IMR-90 (cell line): Measurements from ENCODE around the gene RMI2. TPM values are rescaled to one million over a fixed set of nuclear protein-coding genes. Genes with fewer than 3 reads are reported as not detected.

ENCODE experiments used
- ATAC-seq: fragments of 200-7000 bp; cut with Tn5 transposase; 2 replicates; pipeline ENCODE4 v1.9.1; 2020; ENCODE audit warnings: low read depth, mild to moderate bottlenecking, moderate library complexity
- BruUV-seq: library from RNA; stranded (reverse); fragments of 400-500 nt; replicated peaks from 2 replicates; lab custom pipeline; 2021; lab: Mats Ljungman, UMichigan
- CTCF ChIA-PET: fragments of 300-600 bp; formaldehyde crosslinking; extraction: SDS; loops from one replicate; lab custom pipeline; 2021; ENCODE audit warnings: antibody characterized with exemption; lab: Yijun Ruan, JAX
- POLR2A ChIA-PET: fragments of 300-600 bp; sonication (Branson Sonifier 250); formaldehyde crosslinking; loops from one replicate; lab custom pipeline; 2022; ENCODE audit warnings: antibody characterized with exemption; ENCODE audit not compliant: unreplicated experiment; lab: Charles Lee
- DNase-seq: peaks from one replicate; pipeline ENCODE4 v3.0.0; 2013
- H2AFZ ChIP-seq: replicated peaks from 2 replicates; pipeline ENCODE3; 2013; ENCODE audit warnings: low read length, mild to moderate bottlenecking; ENCODE audit not compliant: poor library complexity
- H2AK5ac ChIP-seq: 2 replicates; pipeline ENCODE4 v1.6.1; 2013; ENCODE audit warnings: low read depth, low read length, inconsistent platforms
- H2AK9ac ChIP-seq: replicated peaks from 2 replicates; pipeline ENCODE3; 2013; ENCODE audit warnings: mild to moderate bottlenecking, low read depth, low read length, moderate library complexity; ENCODE audit not compliant: poor library complexity
- H2BK120ac ChIP-seq: 2 replicates; pipeline ENCODE4 v1.6.1; 2013; ENCODE audit warnings: low read depth, low read length, inconsistent platforms
- H2BK15ac ChIP-seq: 3 replicates; pipeline ENCODE4 v1.6.1; 2013; ENCODE audit warnings: low read depth, low read length, inconsistent platforms
- H2BK20ac ChIP-seq: 2 replicates; pipeline ENCODE4 v1.6.1; 2013; ENCODE audit warnings: low read depth, mild to moderate bottlenecking, inconsistent platforms, low read length, moderate library complexity
- H2BK5ac ChIP-seq: 2 replicates; pipeline ENCODE4 v1.6.1; 2013; ENCODE audit warnings: mild to moderate bottlenecking, low read depth, low read length, inconsistent platforms; ENCODE audit not compliant: poor library complexity, severe bottlenecking
- H3K14ac ChIP-seq: replicated peaks from 2 replicates; pipeline ENCODE4 v1.6.1; 2013; ENCODE audit warnings: low read depth, low read length, inconsistent platforms
- H3K18ac ChIP-seq: 2 replicates; pipeline ENCODE4 v1.6.1; 2013; ENCODE audit warnings: low read depth, low read length, control low read depth
- H3K23ac ChIP-seq: 2 replicates; pipeline ENCODE4 v1.6.1; 2013; ENCODE audit warnings: low read depth, low read length, inconsistent platforms
- H3K27ac ChIP-seq: 2 replicates; pipeline ENCODE4 v1.5.1; 2013; ENCODE audit warnings: mild to moderate bottlenecking, control low read depth, low read length; ENCODE audit not compliant: insufficient read depth
- H3K27me3 ChIP-seq: 2 replicates; pipeline ENCODE4 v1.6.1; 2013; ENCODE audit warnings: low read length; ENCODE audit not compliant: control insufficient read depth, insufficient read depth
- H3K36me3 ChIP-seq: 2 replicates; pipeline ENCODE4 v1.6.1; 2013; ENCODE audit warnings: low read length, mixed read lengths; ENCODE audit not compliant: control insufficient read depth, insufficient read depth
- H3K4ac ChIP-seq: 2 replicates; pipeline ENCODE4 v1.6.1; 2013; ENCODE audit warnings: low read depth, low read length, inconsistent platforms
- H3K4me1 ChIP-seq: 2 replicates; pipeline ENCODE4 v1.6.1; 2013; ENCODE audit warnings: low read length, mixed read lengths; ENCODE audit not compliant: control insufficient read depth, insufficient read depth
- H3K4me2 ChIP-seq: 2 replicates; pipeline ENCODE4 v1.6.1; 2013; ENCODE audit warnings: low read depth, mild to moderate bottlenecking, control low read depth, low read length, moderate library complexity
- H3K4me3 ChIP-seq: 2 replicates; pipeline ENCODE4 v1.5.1; 2013; ENCODE audit warnings: low read depth, mild to moderate bottlenecking, control low read depth, low read length, moderate library complexity; ENCODE audit not compliant: insufficient read depth
- H3K56ac ChIP-seq: 2 replicates; pipeline ENCODE4 v1.6.1; 2013; ENCODE audit warnings: low read length, inconsistent platforms; ENCODE audit not compliant: insufficient read depth; ENCODE audit errors: extremely low read depth
- H3K79me1 ChIP-seq, 2 experiments: 2 replicates each; pipeline ENCODE4 v1.6.1; 2013; ENCODE audit warnings: low read length in 2 of 2, inconsistent platforms in 1 of 2, low read depth in 1 of 2
- H3K9ac ChIP-seq: 2 replicates; pipeline ENCODE4 v1.6.1; 2013; ENCODE audit warnings: low read depth, low read length, control low read depth
- H3K9me1 ChIP-seq: 2 replicates; pipeline ENCODE4 v1.6.1; 2013; ENCODE audit warnings: low read length, inconsistent platforms; ENCODE audit not compliant: insufficient read depth
- H3K9me3 ChIP-seq: 2 replicates; pipeline ENCODE4 v1.6.1; 2013; ENCODE audit warnings: low read length; ENCODE audit not compliant: control insufficient read depth, insufficient read depth
- H4K20me1 ChIP-seq: 2 replicates; pipeline ENCODE4 v1.6.1; 2013; ENCODE audit warnings: low read length, inconsistent platforms; ENCODE audit not compliant: insufficient read depth
- H4K5ac ChIP-seq: 2 replicates; pipeline ENCODE4 v1.6.1; 2013; ENCODE audit warnings: mild to moderate bottlenecking, low read depth, low read length, control low read depth
- H4K8ac ChIP-seq, 2 experiments: 2 replicates each; pipeline ENCODE4 v1.6.1; 2013; ENCODE audit warnings: low read depth in 2 of 2, low read length in 2 of 2, control low read depth in 1 of 2, inconsistent platforms in 1 of 2
- H4K91ac ChIP-seq: 2 replicates; pipeline ENCODE4 v1.6.1; 2013; ENCODE audit warnings: low read depth, low read length, inconsistent platforms; ENCODE audit not compliant: insufficient read depth
- BHLHE40 ChIP-seq: fragments of 150-350 bp; IDR thresholded peaks from 2 replicates; pipeline ENCODE4 v1.6.1; 2016; ENCODE audit warnings: mild to moderate bottlenecking, low read depth, low read length
- CEBPB ChIP-seq: IDR thresholded peaks from 2 replicates; pipeline ENCODE4 v1.6.1; 2012; ENCODE audit warnings: low read depth, low read length, improper control_type of control experiment
- CHD1 ChIP-seq: IDR thresholded peaks from 2 replicates; pipeline ENCODE4 v1.6.1; 2012; ENCODE audit warnings: low read depth, low read length, improper control_type of control experiment
- CTCF ChIP-seq: conservative IDR thresholded peaks from 2 replicates; pipeline ENCODE4 v1.5.1; 2012; ENCODE audit warnings: mild to moderate bottlenecking, low read depth, low read length, improper control_type of control experiment
- ELK1 ChIP-seq: fragments of 150-350 bp; IDR thresholded peaks from 2 replicates; pipeline ENCODE4 v1.6.1; 2016; ENCODE audit warnings: low read depth, mild to moderate bottlenecking, low read length, moderate library complexity, borderline replicate concordance
- FOS ChIP-seq: fragments of 150-350 bp; IDR thresholded peaks from 2 replicates; pipeline ENCODE4 v1.6.1; 2016; ENCODE audit warnings: low read depth, low read length
- MAFK ChIP-seq: IDR thresholded peaks from 2 replicates; pipeline ENCODE4 v1.6.1; 2012; ENCODE audit warnings: low read depth, low read length, improper control_type of control experiment
- MAZ ChIP-seq: IDR thresholded peaks from 2 replicates; pipeline ENCODE4 v1.6.1; 2012; ENCODE audit warnings: low read depth, mild to moderate bottlenecking, low read length, improper control_type of control experiment, moderate library complexity, borderline replicate concordance
- MXI1 ChIP-seq: IDR thresholded peaks from 2 replicates; pipeline ENCODE4 v1.6.1; 2012; ENCODE audit warnings: low read depth, mild to moderate bottlenecking, low read length, moderate library complexity, borderline replicate concordance
- POLR2A ChIP-seq: IDR thresholded peaks from 2 replicates; pipeline ENCODE4 v1.6.1; 2012; ENCODE audit warnings: mild to moderate bottlenecking, low read depth, low read length
- RAD21 ChIP-seq: IDR thresholded peaks from 2 replicates; pipeline ENCODE4 v1.6.1; 2012; ENCODE audit warnings: low read length, improper control_type of control experiment
- RCOR1 ChIP-seq: IDR thresholded peaks from 2 replicates; pipeline ENCODE4 v1.6.1; 2012; ENCODE audit warnings: mild to moderate bottlenecking, low read length, improper control_type of control experiment; ENCODE audit not compliant: insufficient replicate concordance
- RFX5 ChIP-seq: IDR thresholded peaks from 2 replicates; pipeline ENCODE4 v1.8.0; 2012; ENCODE audit warnings: low read depth, mild to moderate bottlenecking, low read length, moderate library complexity
- SMC3 ChIP-seq: fragments of 150-350 bp; IDR thresholded peaks from 2 replicates; pipeline ENCODE4 v1.6.1; 2016; ENCODE audit warnings: low read depth, mild to moderate bottlenecking, antibody characterized with exemption, low read length, moderate library complexity
- USF2 ChIP-seq: fragments of 150-350 bp; IDR thresholded peaks from 2 replicates; pipeline ENCODE4 v1.6.1; 2017; ENCODE audit warnings: mild to moderate bottlenecking, antibody characterized with exemption, low read length, low read depth
- WGBS, 2 experiments: methylation state at CpG; one replicate each; pipeline versions ENCODE4 v1.1.5 to v1.1.7; 2013; ENCODE audit warnings: missing lambda C conversion rate in 2 of 2; ENCODE audit not compliant: insufficient read length in 1 of 2; ENCODE audit errors: extremely low coverage in 2 of 2; 5-methylcytosine and 5-hydroxymethylcytosine counted together
- dilution Hi-C: fragments of 300-500 bp; cut with HindIII; formaldehyde crosslinking; loops from one replicate; pipeline ENCODE4 v1.14.3; 2018; ENCODE audit warnings: low sequenced_read_pairs; ENCODE audit not compliant: unreplicated experiment
- in situ Hi-C: fragments of 300-500 bp; cut with MboI; formaldehyde crosslinking; loops from 3 replicates; pipeline ENCODE4 v1.14.3; 2019; ENCODE audit warnings: low sequenced_read_pairs, inconsistent platforms, mixed read lengths
- intact Hi-C: fragments of 100-400 bp; cut with micrococcal nuclease; formaldehyde crosslinking; loops from 2 replicates; pipeline ENCODE4 v1.10.0; 2022
- polyA plus RNA-seq, 3 experiments: library from polyadenylated mRNA; depleted of rRNA; stranded (reverse); fragments of >200 nt; gene quantifications; 2 replicates each; pipeline ENCODE4 v1.2.3, GENCODE V29; 2012; ENCODE audit warnings: low replicate concordance in 1 of 3
- total RNA-seq: library from RNA; depleted of rRNA; stranded (reverse); fragments of >200 nt; gene quantifications from 2 replicates; pipeline ENCODE4 v1.2.3, GENCODE V29; 2012

The RMI2 gene
- total and polyA plus RNA-seq, 2 of the 4 experiments (the other 2 are of a cell fraction) = 3.2 to 5.6 TPM

GRCh38 chr16:11334831-11335404 lies 10.3 kb upstream of the RMI2 start:
- Histone ChIP-seq H2BK120ac (no peak overlapping the region), H3K36me3 (no peaks in the 10 kb centered on the region), H2AK5ac (peak overlapping the region; percentile 28), H3K27me3 (no peaks in the 10 kb centered on the region), H2AFZ (no peak overlapping the region), H3K56ac (no peak overlapping the region), H3K9me1 (no peaks in the 10 kb centered on the region; the same call in 1 of the 2 replicates), H4K91ac (no peak overlapping the region), H3K9ac (no peak overlapping the region), H3K4me2 (no peak overlapping the region), H2BK20ac (no peak overlapping the region), H3K9me3 (0 out of 2 replicates have a peak, but pooled peaks cover 2% of the 10 kb centered on the region), H3K4me3 (no peak overlapping the region), H3K4me1 (no peaks in the 10 kb centered on the region), H3K4ac (no peak overlapping the region), H3K23ac (no peak overlapping the region), H2BK5ac (no peak overlapping the region), H4K8ac (no peak overlapping the region), H4K20me1 (no peaks in the 10 kb centered on the region), H2BK15ac (no peak overlapping the region), H3K18ac (no peak overlapping the region), H3K14ac (peak overlapping the region; percentile 32; the same call in 1 of the 2 replicates), H3K79me1 (no peaks in the 10 kb centered on the region), H3K27ac (no peak overlapping the region), H2AK9ac (no peak overlapping the region), H4K5ac (no peak overlapping the region)
- no TSS peak for BruUV-seq
- ATAC-seq (peak; percentile 59), DNase-seq (no peak)
- intact Hi-C loops (no loop called here), dilution Hi-C loops (no loop called here), in situ Hi-C loops (no loop called here)
- ChIA-PET CTCF (interaction anchor here (0.6 kb wide), 1 partner anchor 40 kb away, joined by 4 read pairs; no protein-coding TSS in a partner anchor), POLR2A (no interaction called here)
- WGBS, 2 experiments = no CpG with 5 or more reads among the region's 6 CpGs
- TF ChIP-seq RAD21 = no peak
- TF ChIP-seq ELK1 = no peak
- TF ChIP-seq MAZ = no peak
- no peak for TF ChIP-seq CTCF
- no peak for TF ChIP-seq CHD1
- no peak for TF ChIP-seq SMC3
- no peak for TF ChIP-seq RFX5
- TF ChIP-seq CEBPB = no peak
- TF ChIP-seq FOS = no peak
- no peak for TF ChIP-seq RCOR1
- TF ChIP-seq MXI1 = no peak
- TF ChIP-seq MAFK = no peak
- no peak for TF ChIP-seq POLR2A
- TF ChIP-seq BHLHE40 = no peak
- TF ChIP-seq USF2 = no peak
